WTC11 (cell line): Measurements from ENCODE around the gene TNNI3K.

Source experiments
- ATF2 ChIP-seq: sonication (generic); formaldehyde crosslinking; IDR thresholded peaks from 2 replicates; pipeline ENCODE4 v1.8.1; 2022; ENCODE audit warnings: low read depth, missing genetic modification reagents, borderline replicate concordance
- CBFB ChIP-seq: sonication (generic); formaldehyde crosslinking; IDR thresholded peaks from 2 replicates; pipeline ENCODE4 v1.8.1; 2022; ENCODE audit warnings: mild to moderate bottlenecking, low read depth, missing genetic modification reagents
- CREB1 ChIP-seq: sonication (generic); formaldehyde crosslinking; IDR thresholded peaks from 2 replicates; pipeline ENCODE4 v1.8.0; 2023; ENCODE audit warnings: mild to moderate bottlenecking, missing genetic modification reagents
- FOXJ3 ChIP-seq: sonication (generic); formaldehyde crosslinking; IDR thresholded peaks from 2 replicates; pipeline ENCODE4 v1.9.0; 2021; ENCODE audit warnings: missing genetic modification reagents, mild to moderate bottlenecking, borderline replicate concordance
- NFYB ChIP-seq: sonication (generic); formaldehyde crosslinking; conservative IDR thresholded peaks from 2 replicates; pipeline ENCODE4 v1.8.0; 2022; ENCODE audit warnings: low read depth, missing genetic modification reagents
- NR2C2 ChIP-seq: sonication (generic); formaldehyde crosslinking; IDR thresholded peaks from 2 replicates; pipeline ENCODE4 v1.8.0; 2022; ENCODE audit warnings: mild to moderate bottlenecking, missing genetic modification reagents
- SOX15 ChIP-seq: fragments of 250-450 bp; sonication (Bioruptor Pico); IDR thresholded peaks from 2 replicates; pipeline ENCODE4 v1.9.0; 2021; ENCODE audit warnings: mild to moderate bottlenecking
- USF1 ChIP-seq: sonication (generic); formaldehyde crosslinking; IDR thresholded peaks from 2 replicates; pipeline ENCODE4 v1.8.0; 2022; ENCODE audit warnings: mild to moderate bottlenecking, missing genetic modification reagents
- TF ChIP-seq, protein P1 (sequence below): fragments of 200-600 bp; IDR thresholded peaks from 2 replicates; pipeline ENCODE4 v1.8.0; 2022; ENCODE audit warnings: antibody characterized with exemption
- TF ChIP-seq, protein P2 (sequence below): sonication (generic); formaldehyde crosslinking; IDR thresholded peaks from 2 replicates; pipeline ENCODE4 v1.8.1; 2023; ENCODE audit warnings: mild to moderate bottlenecking, missing genetic modification reagents

- TF ChIP-seq CREB1 (CRISPR knock-in tag) (no peak), USF1 (CRISPR knock-in tag) (no peak), NR2C2 (no peak), CBFB (CRISPR knock-in tag) (no peak), SOX15 (CRISPR knock-in tag) (no peak), ATF2 (CRISPR knock-in tag) (no peak), FOXJ3 (no peak), NFYB (CRISPR knock-in tag) (no peak)
- TF ChIP-seq, protein P1, sequence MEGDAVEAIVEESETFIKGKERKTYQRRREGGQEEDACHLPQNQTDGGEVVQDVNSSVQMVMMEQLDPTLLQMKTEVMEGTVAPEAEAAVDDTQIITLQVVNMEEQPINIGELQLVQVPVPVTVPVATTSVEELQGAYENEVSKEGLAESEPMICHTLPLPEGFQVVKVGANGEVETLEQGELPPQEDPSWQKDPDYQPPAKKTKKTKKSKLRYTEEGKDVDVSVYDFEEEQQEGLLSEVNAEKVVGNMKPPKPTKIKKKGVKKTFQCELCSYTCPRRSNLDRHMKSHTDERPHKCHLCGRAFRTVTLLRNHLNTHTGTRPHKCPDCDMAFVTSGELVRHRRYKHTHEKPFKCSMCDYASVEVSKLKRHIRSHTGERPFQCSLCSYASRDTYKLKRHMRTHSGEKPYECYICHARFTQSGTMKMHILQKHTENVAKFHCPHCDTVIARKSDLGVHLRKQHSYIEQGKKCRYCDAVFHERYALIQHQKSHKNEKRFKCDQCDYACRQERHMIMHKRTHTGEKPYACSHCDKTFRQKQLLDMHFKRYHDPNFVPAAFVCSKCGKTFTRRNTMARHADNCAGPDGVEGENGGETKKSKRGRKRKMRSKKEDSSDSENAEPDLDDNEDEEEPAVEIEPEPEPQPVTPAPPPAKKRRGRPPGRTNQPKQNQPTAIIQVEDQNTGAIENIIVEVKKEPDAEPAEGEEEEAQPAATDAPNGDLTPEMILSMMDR: no peak
- TF ChIP-seq, protein P2, sequence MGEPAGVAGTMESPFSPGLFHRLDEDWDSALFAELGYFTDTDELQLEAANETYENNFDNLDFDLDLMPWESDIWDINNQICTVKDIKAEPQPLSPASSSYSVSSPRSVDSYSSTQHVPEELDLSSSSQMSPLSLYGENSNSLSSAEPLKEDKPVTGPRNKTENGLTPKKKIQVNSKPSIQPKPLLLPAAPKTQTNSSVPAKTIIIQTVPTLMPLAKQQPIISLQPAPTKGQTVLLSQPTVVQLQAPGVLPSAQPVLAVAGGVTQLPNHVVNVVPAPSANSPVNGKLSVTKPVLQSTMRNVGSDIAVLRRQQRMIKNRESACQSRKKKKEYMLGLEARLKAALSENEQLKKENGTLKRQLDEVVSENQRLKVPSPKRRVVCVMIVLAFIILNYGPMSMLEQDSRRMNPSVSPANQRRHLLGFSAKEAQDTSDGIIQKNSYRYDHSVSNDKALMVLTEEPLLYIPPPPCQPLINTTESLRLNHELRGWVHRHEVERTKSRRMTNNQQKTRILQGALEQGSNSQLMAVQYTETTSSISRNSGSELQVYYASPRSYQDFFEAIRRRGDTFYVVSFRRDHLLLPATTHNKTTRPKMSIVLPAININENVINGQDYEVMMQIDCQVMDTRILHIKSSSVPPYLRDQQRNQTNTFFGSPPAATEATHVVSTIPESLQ (CRISPR knock-in tag): no peak
These were observed 295.7 kb downstream of the TNNI3K start for GRCh38 chr1:74530892-74531291.
